Right atrium auricular region (tissue), 2 donors: ENCODE data around the gene TRPM5. TPM values are rescaled to one million over a fixed set of nuclear protein-coding genes. Genes with fewer than 3 reads are reported as not detected.

ENCODE experiments used
- DNase-seq: peaks from one replicate; pipeline ENCODE4 v3.0.0-alpha.2; 2019; ENCODE audit warnings: low spot score
- H3K27ac ChIP-seq, 2 donors: fragments of 200-600 bp; sonication (generic); 1 replicate in 1 of 2; 2 replicates in 1 of 2; pipeline ENCODE4 v1.5.1; 2016 to 2019
- H3K27me3 ChIP-seq, 2 donors: fragments of 200-600 bp; sonication (generic); one replicate each; pipeline versions ENCODE4 v1.5.1 to v1.6.0; 2017 to 2019
- H3K36me3 ChIP-seq: fragments of 200-600 bp; sonication (generic); one replicate; pipeline ENCODE4 v1.5.1; 2016
- H3K4me1 ChIP-seq, 2 donors: fragments of 200-600 bp; sonication (generic); one replicate each; pipeline versions ENCODE4 v1.5.1 to v1.6.0; 2017 to 2019
- H3K4me3 ChIP-seq, 2 donors: fragments of 200-600 bp; sonication (generic); 1 replicate in 1 of 2; 2 replicates in 1 of 2; pipeline ENCODE4 v1.5.1; 2017 to 2019; ENCODE audit warnings: mild to moderate bottlenecking in 1 of 2, moderate library complexity in 1 of 2
- H3K9me3 ChIP-seq, 2 donors: fragments of 200-600 bp; sonication (generic); one replicate each; pipeline ENCODE4 v1.5.1; 2019
- CTCF ChIP-seq, 2 donors: fragments of 200-600 bp; sonication (generic); IDR thresholded peaks; one replicate each; pipeline ENCODE4 v1.5.1; 2019; ENCODE audit warnings: antibody characterized with exemption in 2 of 2
- total RNA-seq, 2 donors: library from RNA; depleted of rRNA; stranded (reverse); fragments of >200 nt; gene quantifications; one replicate each; pipeline ENCODE4 v1.1.0, GENCODE V29; 2016

Gene TRPM5
- total RNA-seq, 2 donors from 2014 or later: not detected

GRCh38 chr11:2434506-2435255 is 9.6 kb downstream of the TRPM5 start:
- DNase-seq: no peak
- no peak overlapping the region for H3K4me3 ChIP-seq
- no peak overlapping the region for H3K27ac ChIP-seq
- no peaks in the 10 kb centered on the region for H3K36me3 ChIP-seq
- TF ChIP-seq CTCF (IDR thresholded peaks at IDR 0.05): no peak
- H3K9me3 ChIP-seq: no peaks in the 10 kb centered on the region
- no peaks in the 10 kb centered on the region for H3K4me1 ChIP-seq
- H3K27me3 ChIP-seq: no peaks in the 10 kb centered on the region

GRCh38 chr11:2434008-2434407 is 10.3 kb downstream of the TRPM5 start:
- H3K36me3 ChIP-seq: no peaks in the 10 kb centered on the region
- no peak for DNase-seq
- H3K9me3 ChIP-seq: no peaks in the 10 kb centered on the region
- no peak overlapping the region for H3K4me3 ChIP-seq
- no peak overlapping the region for H3K27ac ChIP-seq
- TF ChIP-seq CTCF (IDR thresholded peaks at IDR 0.05): no peak
- no peaks in the 10 kb centered on the region for H3K27me3 ChIP-seq
- no peaks in the 10 kb centered on the region for H3K4me1 ChIP-seq

GRCh38 chr11:2433106-2433925 is 11.0 kb downstream of the TRPM5 start:
- Histone ChIP-seq H3K27ac (no peak overlapping the region), H3K4me1 (no peaks in the 10 kb centered on the region), H3K27me3 (no peaks in the 10 kb centered on the region), H3K9me3 (no peaks in the 10 kb centered on the region), H3K36me3 (no peaks in the 10 kb centered on the region), H3K4me3 (no peak overlapping the region)
- DNase-seq: no peak
- no peak for TF ChIP-seq CTCF (IDR thresholded peaks at IDR 0.05)

- no peaks in the 10 kb centered on the region for H3K27me3 ChIP-seq
- H3K27ac ChIP-seq: no peak overlapping the region
- no peaks in the 10 kb centered on the region for H3K36me3 ChIP-seq
- DNase-seq: no peak
- TF ChIP-seq CTCF (IDR thresholded peaks at IDR 0.05): no peak
- no peaks in the 10 kb centered on the region for H3K4me1 ChIP-seq
- H3K4me3 ChIP-seq: no peak overlapping the region
- no peaks in the 10 kb centered on the region for H3K9me3 ChIP-seq
Observed at GRCh38 chr11:2432628-2433071, 11.7 kb downstream of the TRPM5 start.

GRCh38 chr11:2432171-2432621 is 12.1 kb downstream of the TRPM5 start:
- TF ChIP-seq CTCF (IDR thresholded peaks at IDR 0.05): no peak
- no peak for DNase-seq
- H3K4me3 ChIP-seq: no peak overlapping the region
- no peaks in the 10 kb centered on the region for H3K9me3 ChIP-seq
- no peak overlapping the region for H3K27ac ChIP-seq
- no peaks in the 10 kb centered on the region for H3K4me1 ChIP-seq
- no peaks in the 10 kb centered on the region for H3K36me3 ChIP-seq
- H3K27me3 ChIP-seq: no peaks in the 10 kb centered on the region
